Liver (tissue), 9 donors: ENCODE results near the gene GGACT. TPM values are rescaled to one million over a fixed set of nuclear protein-coding genes. Genes with fewer than 3 reads are reported as not detected.

ENCODE experiments used
- DNase-seq: peaks from one replicate; pipeline ENCODE4 v3.0.0-alpha.2; 2017; ENCODE audit warnings: low spot score
- H3K27ac ChIP-seq, 2 donors: one replicate each; pipeline ENCODE4 v1.7.0; 2013; ENCODE audit warnings: inconsistent platforms in 2 of 2, low read length in 2 of 2, control low read depth in 1 of 2, low read depth in 1 of 2, mild to moderate bottlenecking in 1 of 2
- H3K27me3 ChIP-seq, 4 donors: one replicate each; pipeline versions ENCODE4 v1.6.1 to v1.7.0; 2013; ENCODE audit warnings: low read length in 3 of 4, inconsistent platforms in 1 of 4, mild to moderate bottlenecking in 1 of 4, moderate library complexity in 1 of 4; ENCODE audit not compliant: control insufficient read depth in 4 of 4, insufficient read depth in 4 of 4
- H3K36me3 ChIP-seq, 4 donors: one replicate each; pipeline versions ENCODE4 v1.6.1 to v1.7.0; 2013; ENCODE audit warnings: low read length in 3 of 4, mild to moderate bottlenecking in 3 of 4, low read depth in 1 of 4, moderate library complexity in 1 of 4; ENCODE audit not compliant: control insufficient read depth in 4 of 4, insufficient read depth in 3 of 4
- H3K4me1 ChIP-seq, 4 donors: one replicate each; pipeline versions ENCODE4 v1.6.1 to v1.7.0; 2013; ENCODE audit warnings: low read length in 3 of 4, mild to moderate bottlenecking in 3 of 4, moderate library complexity in 1 of 4; ENCODE audit not compliant: control insufficient read depth in 4 of 4, insufficient read depth in 4 of 4
- H3K4me3 ChIP-seq, 3 donors: one replicate each; pipeline versions ENCODE4 v1.6.1 to v1.7.0; 2013; ENCODE audit warnings: low read length in 3 of 3, control low read depth in 1 of 3, low read depth in 1 of 3, mild to moderate bottlenecking in 1 of 3
- H3K9ac ChIP-seq, 2 donors: one replicate each; pipeline ENCODE4 v1.7.0; 2013; ENCODE audit warnings: low read length in 2 of 2, mild to moderate bottlenecking in 2 of 2, moderate library complexity in 2 of 2, control low read depth in 1 of 2, low read depth in 1 of 2
- H3K9me3 ChIP-seq, 4 donors: one replicate each; pipeline versions ENCODE4 v1.6.1 to v1.7.0; 2013; ENCODE audit warnings: low read length in 3 of 4; ENCODE audit not compliant: control insufficient read depth in 4 of 4
- EGR1 ChIP-seq, 2 donors: IDR thresholded peaks; 2 replicates each; pipeline ENCODE4 v1.6.1; 2016 to 2018; ENCODE audit warnings: antibody characterized with exemption in 2 of 2, low read depth in 2 of 2
- FOXA1 ChIP-seq: IDR thresholded peaks from 2 replicates; pipeline ENCODE4 v1.6.1; 2016; ENCODE audit warnings: antibody characterized with exemption
- FOXA2 ChIP-seq: IDR thresholded peaks from 2 replicates; pipeline ENCODE4 v1.6.1; 2016; ENCODE audit warnings: antibody characterized with exemption
- GABPA ChIP-seq, 2 donors: IDR thresholded peaks in 1 of 2; conservative IDR thresholded peaks in 1 of 2; 2 replicates each; pipeline ENCODE4 v1.6.1; 2016; ENCODE audit warnings: antibody characterized with exemption in 2 of 2, mild to moderate bottlenecking in 1 of 2, moderate library complexity in 1 of 2
- HNF4A ChIP-seq, 2 donors: conservative IDR thresholded peaks; 2 replicates each; pipeline ENCODE4 v1.6.1; 2016; ENCODE audit warnings: antibody characterized with exemption in 2 of 2, mild to moderate bottlenecking in 2 of 2
- HNF4G ChIP-seq: IDR thresholded peaks from 2 replicates; pipeline ENCODE4 v1.6.1; 2016; ENCODE audit warnings: antibody characterized with exemption
- JUND ChIP-seq, 2 donors: IDR thresholded peaks; 2 replicates each; pipeline ENCODE4 v1.6.1; 2016; ENCODE audit warnings: antibody characterized with exemption in 2 of 2
- NR2F2 ChIP-seq: IDR thresholded peaks from 2 replicates; pipeline ENCODE4 v1.6.1; 2016; ENCODE audit warnings: antibody characterized with exemption
- RAD21 ChIP-seq, 2 donors: IDR thresholded peaks; 2 replicates each; pipeline ENCODE4 v1.6.1; 2016; ENCODE audit warnings: antibody characterized with exemption in 2 of 2, mild to moderate bottlenecking in 2 of 2
- RXRA ChIP-seq, 2 donors: IDR thresholded peaks; 2 replicates each; pipeline ENCODE4 v1.6.1; 2017 to 2018; ENCODE audit warnings: antibody characterized with exemption in 2 of 2, mild to moderate bottlenecking in 1 of 2
- SP1 ChIP-seq: IDR thresholded peaks from 2 replicates; pipeline ENCODE4 v1.6.1; 2018; ENCODE audit warnings: antibody characterized with exemption, mild to moderate bottlenecking
- TAF1 ChIP-seq: conservative IDR thresholded peaks from 2 replicates; pipeline ENCODE4 v1.6.1; 2016; ENCODE audit warnings: antibody characterized with exemption, mild to moderate bottlenecking
- YY1 ChIP-seq: IDR thresholded peaks from 2 replicates; pipeline ENCODE4 v1.6.1; 2016; ENCODE audit warnings: antibody characterized with exemption, mild to moderate bottlenecking
- WGBS: extraction: QIAGEN DNeasy Blood & Tissue Kit; methylation state at CpG from one replicate; pipeline ENCODE4 v1.1.7; 2013; 5-methylcytosine and 5-hydroxymethylcytosine counted together
- polyA plus RNA-seq, 2 donors: library from polyadenylated mRNA; stranded (reverse) in 1 of 2; unstranded in 1 of 2; fragments of 200-250 nt in 1 of 2; fragments of >200 nt in 1 of 2; fragmentation: Nextera tagmentation in 1 of 2; extraction: Ambion mirVana in 1 of 2; gene quantifications; one replicate each; pipeline versions ENCODE4 v1.2.1 to v1.2.3, GENCODE V29; 2013 to 2015
- total RNA-seq, 2 donors: library from RNA; depleted of rRNA; stranded (reverse); fragments of >200 nt; gene quantifications; one replicate each; pipeline ENCODE4 v1.2.3, GENCODE V29; 2014
- TF ChIP-seq, protein P1 (sequence below): fragments of 150-350 bp; IDR thresholded peaks from 2 replicates; pipeline ENCODE4 v1.5.1; 2017; ENCODE audit warnings: improper control_type of control experiment, low read depth, low read length; ENCODE audit not compliant: missing input control
- TF ChIP-seq, protein P2 (sequence below): IDR thresholded peaks from 2 replicates; pipeline ENCODE4 v1.6.1; 2016; ENCODE audit warnings: antibody characterized with exemption
- TF ChIP-seq, protein P3 (sequence below): IDR thresholded peaks from 2 replicates; pipeline ENCODE4 v1.6.1; 2016; ENCODE audit warnings: antibody characterized with exemption, mild to moderate bottlenecking
- TF ChIP-seq, protein P4 (sequence below): IDR thresholded peaks from 2 replicates; pipeline ENCODE4 v1.6.1; 2016; ENCODE audit warnings: antibody characterized with exemption
- TF ChIP-seq, protein P5 (sequence below): IDR thresholded peaks from 2 replicates; pipeline ENCODE4 v1.6.1; 2016; ENCODE audit warnings: antibody characterized with exemption
- donor health status: healthy.
- donor health status: healthy.
- donor health status: healthy.
- donor health status: healthy.
- donor health status: healthy.

Gene GGACT
- total and polyA plus RNA-seq, 4 donors, result 2.5 to 6.3 (median 4.1) TPM

DNA sequence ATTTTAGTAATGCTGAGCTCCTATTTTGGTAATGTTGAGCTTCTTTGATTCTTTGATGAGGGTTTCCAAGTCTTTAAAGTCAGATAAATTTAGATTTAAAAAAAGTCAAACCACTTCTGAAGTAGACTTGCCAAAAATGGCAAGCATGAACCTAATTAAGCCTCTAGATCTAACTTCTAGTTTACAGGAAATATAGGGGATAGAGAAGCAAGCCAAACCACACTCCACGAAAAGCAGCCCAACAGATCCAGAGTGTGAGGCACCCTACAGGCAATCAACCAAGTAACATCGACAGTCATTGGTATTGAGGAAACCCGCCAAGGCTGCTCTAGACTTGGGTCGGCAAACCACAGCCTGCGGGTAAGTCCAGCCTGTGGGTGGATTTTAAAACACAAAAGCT lies 3.7 kb downstream of the GGACT start:
- Histone ChIP-seq H3K4me3 (no peak overlapping the region), H3K27me3 (no peaks in the 10 kb centered on the region), H3K9ac (no peak overlapping the region), H3K36me3 (peaks cover 1 to 9% (median 5%) of the 10 kb centered on the region in 4 donors), H3K27ac (no peak overlapping the region), H3K9me3 (no peaks in the 10 kb centered on the region), H3K4me1 (peaks cover 0 to 6% (median 2%) of the 10 kb centered on the region in 4 donors)
- 90% methylated on average over 5 of the region's 5 CpGs for WGBS
- no peak for TF ChIP-seq NR2F2
- TF ChIP-seq, protein P1, sequence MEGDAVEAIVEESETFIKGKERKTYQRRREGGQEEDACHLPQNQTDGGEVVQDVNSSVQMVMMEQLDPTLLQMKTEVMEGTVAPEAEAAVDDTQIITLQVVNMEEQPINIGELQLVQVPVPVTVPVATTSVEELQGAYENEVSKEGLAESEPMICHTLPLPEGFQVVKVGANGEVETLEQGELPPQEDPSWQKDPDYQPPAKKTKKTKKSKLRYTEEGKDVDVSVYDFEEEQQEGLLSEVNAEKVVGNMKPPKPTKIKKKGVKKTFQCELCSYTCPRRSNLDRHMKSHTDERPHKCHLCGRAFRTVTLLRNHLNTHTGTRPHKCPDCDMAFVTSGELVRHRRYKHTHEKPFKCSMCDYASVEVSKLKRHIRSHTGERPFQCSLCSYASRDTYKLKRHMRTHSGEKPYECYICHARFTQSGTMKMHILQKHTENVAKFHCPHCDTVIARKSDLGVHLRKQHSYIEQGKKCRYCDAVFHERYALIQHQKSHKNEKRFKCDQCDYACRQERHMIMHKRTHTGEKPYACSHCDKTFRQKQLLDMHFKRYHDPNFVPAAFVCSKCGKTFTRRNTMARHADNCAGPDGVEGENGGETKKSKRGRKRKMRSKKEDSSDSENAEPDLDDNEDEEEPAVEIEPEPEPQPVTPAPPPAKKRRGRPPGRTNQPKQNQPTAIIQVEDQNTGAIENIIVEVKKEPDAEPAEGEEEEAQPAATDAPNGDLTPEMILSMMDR, result no peak
- no peak for TF ChIP-seq SP1
- no peak for TF ChIP-seq RXRA (IDR thresholded peaks at IDR 0.05)
- no peak for TF ChIP-seq HNF4A (conservative IDR thresholded peaks at IDR 0.05)
- no peak for TF ChIP-seq HNF4G
- TF ChIP-seq EGR1 (IDR thresholded peaks at IDR 0.05; ENCODE audit: low read depth in 2 of 2), result no peak
- TF ChIP-seq, protein P2, sequence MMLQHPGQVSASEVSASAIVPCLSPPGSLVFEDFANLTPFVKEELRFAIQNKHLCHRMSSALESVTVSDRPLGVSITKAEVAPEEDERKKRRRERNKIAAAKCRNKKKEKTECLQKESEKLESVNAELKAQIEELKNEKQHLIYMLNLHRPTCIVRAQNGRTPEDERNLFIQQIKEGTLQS, result no peak
- no peak for TF ChIP-seq TAF1
- TF ChIP-seq, protein P3, sequence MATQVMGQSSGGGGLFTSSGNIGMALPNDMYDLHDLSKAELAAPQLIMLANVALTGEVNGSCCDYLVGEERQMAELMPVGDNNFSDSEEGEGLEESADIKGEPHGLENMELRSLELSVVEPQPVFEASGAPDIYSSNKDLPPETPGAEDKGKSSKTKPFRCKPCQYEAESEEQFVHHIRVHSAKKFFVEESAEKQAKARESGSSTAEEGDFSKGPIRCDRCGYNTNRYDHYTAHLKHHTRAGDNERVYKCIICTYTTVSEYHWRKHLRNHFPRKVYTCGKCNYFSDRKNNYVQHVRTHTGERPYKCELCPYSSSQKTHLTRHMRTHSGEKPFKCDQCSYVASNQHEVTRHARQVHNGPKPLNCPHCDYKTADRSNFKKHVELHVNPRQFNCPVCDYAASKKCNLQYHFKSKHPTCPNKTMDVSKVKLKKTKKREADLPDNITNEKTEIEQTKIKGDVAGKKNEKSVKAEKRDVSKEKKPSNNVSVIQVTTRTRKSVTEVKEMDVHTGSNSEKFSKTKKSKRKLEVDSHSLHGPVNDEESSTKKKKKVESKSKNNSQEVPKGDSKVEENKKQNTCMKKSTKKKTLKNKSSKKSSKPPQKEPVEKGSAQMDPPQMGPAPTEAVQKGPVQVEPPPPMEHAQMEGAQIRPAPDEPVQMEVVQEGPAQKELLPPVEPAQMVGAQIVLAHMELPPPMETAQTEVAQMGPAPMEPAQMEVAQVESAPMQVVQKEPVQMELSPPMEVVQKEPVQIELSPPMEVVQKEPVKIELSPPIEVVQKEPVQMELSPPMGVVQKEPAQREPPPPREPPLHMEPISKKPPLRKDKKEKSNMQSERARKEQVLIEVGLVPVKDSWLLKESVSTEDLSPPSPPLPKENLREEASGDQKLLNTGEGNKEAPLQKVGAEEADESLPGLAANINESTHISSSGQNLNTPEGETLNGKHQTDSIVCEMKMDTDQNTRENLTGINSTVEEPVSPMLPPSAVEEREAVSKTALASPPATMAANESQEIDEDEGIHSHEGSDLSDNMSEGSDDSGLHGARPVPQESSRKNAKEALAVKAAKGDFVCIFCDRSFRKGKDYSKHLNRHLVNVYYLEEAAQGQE, result no peak
- no peak for TF ChIP-seq FOXA1
- no peak for TF ChIP-seq JUND (IDR thresholded peaks at IDR 0.05)
- TF ChIP-seq RAD21 (IDR thresholded peaks at IDR 0.05), result no peak
- TF ChIP-seq, protein P4, sequence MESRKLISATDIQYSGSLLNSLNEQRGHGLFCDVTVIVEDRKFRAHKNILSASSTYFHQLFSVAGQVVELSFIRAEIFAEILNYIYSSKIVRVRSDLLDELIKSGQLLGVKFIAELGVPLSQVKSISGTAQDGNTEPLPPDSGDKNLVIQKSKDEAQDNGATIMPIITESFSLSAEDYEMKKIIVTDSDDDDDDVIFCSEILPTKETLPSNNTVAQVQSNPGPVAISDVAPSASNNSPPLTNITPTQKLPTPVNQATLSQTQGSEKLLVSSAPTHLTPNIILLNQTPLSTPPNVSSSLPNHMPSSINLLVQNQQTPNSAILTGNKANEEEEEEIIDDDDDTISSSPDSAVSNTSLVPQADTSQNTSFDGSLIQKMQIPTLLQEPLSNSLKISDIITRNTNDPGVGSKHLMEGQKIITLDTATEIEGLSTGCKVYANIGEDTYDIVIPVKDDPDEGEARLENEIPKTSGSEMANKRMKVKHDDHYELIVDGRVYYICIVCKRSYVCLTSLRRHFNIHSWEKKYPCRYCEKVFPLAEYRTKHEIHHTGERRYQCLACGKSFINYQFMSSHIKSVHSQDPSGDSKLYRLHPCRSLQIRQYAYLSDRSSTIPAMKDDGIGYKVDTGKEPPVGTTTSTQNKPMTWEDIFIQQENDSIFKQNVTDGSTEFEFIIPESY, result no peak
- TF ChIP-seq YY1, result no peak
- TF ChIP-seq, protein P5, sequence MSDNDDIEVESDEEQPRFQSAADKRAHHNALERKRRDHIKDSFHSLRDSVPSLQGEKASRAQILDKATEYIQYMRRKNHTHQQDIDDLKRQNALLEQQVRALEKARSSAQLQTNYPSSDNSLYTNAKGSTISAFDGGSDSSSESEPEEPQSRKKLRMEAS, result no peak
- TF ChIP-seq GABPA (IDR thresholded peaks at IDR 0.05 in 1 of 2, conservative IDR thresholded peaks at IDR 0.05 in 1 of 2), result no peak
- no peak for DNase-seq

DNA sequence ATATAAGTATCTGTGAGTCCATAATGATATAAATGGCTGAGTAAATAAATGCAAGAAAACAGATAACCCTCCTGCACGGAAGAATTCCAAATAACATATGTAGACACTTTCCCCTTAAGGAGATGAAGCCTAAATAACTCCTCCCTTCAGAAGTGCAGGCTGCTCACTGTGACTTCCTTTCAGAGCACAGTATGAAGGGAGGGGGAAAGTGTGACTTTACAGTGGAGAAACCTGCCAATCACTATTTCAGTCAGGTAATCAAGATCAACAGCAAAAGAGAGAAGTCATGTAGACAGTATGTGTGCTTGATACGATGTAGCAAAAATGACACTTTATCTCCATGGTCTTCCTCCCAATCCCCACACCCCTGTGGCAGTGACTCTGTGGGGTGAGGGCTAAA lies 7.1 kb downstream of the GGACT start:
- Histone ChIP-seq H3K4me1 (no peaks in the 10 kb centered on the region), H3K4me3 (no peak overlapping the region), H3K27ac (no peak overlapping the region), H3K9ac (no peak overlapping the region), H3K36me3 (peaks cover 0 to 9% (median 5%) of the 10 kb centered on the region in 4 donors), H3K27me3 (no peaks in the 10 kb centered on the region), H3K9me3 (no peaks in the 10 kb centered on the region)
- no peak for DNase-seq
- TF ChIP-seq FOXA2 (no peak), GABPA (IDR thresholded peaks at IDR 0.05 in 1 of 2, conservative IDR thresholded peaks at IDR 0.05 in 1 of 2) (no peak), RAD21 (IDR thresholded peaks at IDR 0.05) (no peak), TAF1 (no peak), HNF4A (conservative IDR thresholded peaks at IDR 0.05) (no peak), JUND (IDR thresholded peaks at IDR 0.05) (no peak), SP1 (no peak)
- TF ChIP-seq, protein P3, result no peak
- 96% methylated on average over 2 of the region's 2 CpGs for WGBS
